Activated T-cell treated with anti-CD3 and anti-CD28 coated beads, Interleukin-2, amount 50 U/mL, for 72 hours (primary cell): ENCODE measurements around the gene TEX50. TPM values are rescaled to one million over a fixed set of nuclear protein-coding genes. Genes with fewer than 3 reads are reported as not detected.
"Not testable (repeated sequence)": the region's sequence is repeated elsewhere in the genome, so short reads cannot be mapped to it uniquely, and the experiment has no call there.

Experiments
- ATAC-seq, 2 donors: fragments of 150-1000 bp; cut with Tn5 transposase; replicated peaks in 1 of 2; 2 replicates each; pipeline ENCODE4 v1.10.0; 2021; ENCODE audit warnings: moderate library complexity in 2 of 2, mild to moderate bottlenecking in 1 of 2
- DNase-seq, 2 donors: peaks; one replicate each; pipeline ENCODE4 v3.0.0; 2021 to 2022; ENCODE audit warnings: mixed read lengths in 1 of 2
- H3K27ac Mint-ChIP-seq: one replicate; pipeline ENCODE4 v1.8.0; 2022; ENCODE audit warnings: mild to moderate bottlenecking, moderate library complexity, mixed read lengths
- H3K27me3 Mint-ChIP-seq: one replicate; pipeline ENCODE4 v1.8.0; 2022; ENCODE audit warnings: low read depth, mixed read lengths
- H3K36me3 Mint-ChIP-seq, 2 donors: one replicate each; pipeline ENCODE4 v1.8.0; 2022; ENCODE audit warnings: mixed read lengths in 2 of 2, mild to moderate bottlenecking in 1 of 2; ENCODE audit not compliant: insufficient read depth in 2 of 2
- H3K4me1 Mint-ChIP-seq: one replicate; pipeline ENCODE4 v1.8.0; 2022; ENCODE audit warnings: low read depth, mixed read lengths
- H3K4me3 Mint-ChIP-seq, 2 donors: one replicate each; pipeline ENCODE4 v1.8.0; 2022; ENCODE audit warnings: mild to moderate bottlenecking in 2 of 2, mixed read lengths in 2 of 2, moderate library complexity in 2 of 2
- H3K9me3 Mint-ChIP-seq, 2 donors: one replicate each; pipeline ENCODE4 v1.8.0; 2022; ENCODE audit warnings: mixed read lengths in 2 of 2
- total RNA-seq, 2 donors: library from RNA; stranded (reverse); gene quantifications; one replicate each; pipeline ENCODE4 v1.2.3, GENCODE V29; 2022

The TEX50 gene
- total RNA-seq, result not detected

- no peak for DNase-seq
- Mint-ChIP-seq H3K36me3 (peaks cover 2 to 4% of the 10 kb centered on the region in 2 donors), H3K4me3 (no peak within 1 kb of the TSS), H3K27me3 (peaks cover 13% of the 10 kb centered on the region), H3K9me3 (peaks cover 0 to 5% of the 10 kb centered on the region in 2 donors), H3K4me1 (no peaks in the 10 kb centered on the region), H3K27ac (no peak within 1 kb of the TSS)
- no peak for ATAC-seq
Measured at GRCh38 chr1:173635116-173635515, at the start of gene TEX50. Gene TEX50, plus strand, starts transcription at chr1:173635338. Its CDS starts 184 bp downstream, at chr1:173635522.

DNA sequence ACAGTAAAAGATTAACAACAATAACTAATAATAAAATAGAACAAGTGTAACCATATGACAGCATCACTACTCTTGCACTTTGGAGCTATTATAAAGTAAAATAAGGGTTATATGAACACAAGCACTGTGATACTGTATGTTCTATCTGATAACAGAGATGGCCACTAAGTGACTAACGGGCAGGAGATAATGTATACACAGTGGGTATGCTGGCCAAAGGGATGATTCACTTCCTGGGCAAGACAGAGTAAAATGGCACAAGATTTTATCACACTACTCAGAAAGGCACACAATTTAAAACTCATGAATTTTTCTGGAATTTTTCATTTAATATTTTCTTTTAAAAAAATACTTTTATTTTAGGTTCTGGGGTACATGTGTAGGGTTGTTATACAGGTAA is 44.6 kb upstream of the TEX50 start:
- DNase-seq, result no peak
- ATAC-seq, result no peak
- no peaks in the 10 kb centered on the region for H3K27me3 Mint-ChIP-seq
- H3K9me3 Mint-ChIP-seq, result no peaks in the 10 kb centered on the region
- no peaks in the 10 kb centered on the region for H3K36me3 Mint-ChIP-seq
- H3K4me3 Mint-ChIP-seq, result no peak overlapping the region
- H3K4me1 Mint-ChIP-seq, result no peaks in the 10 kb centered on the region
- no peak overlapping the region for H3K27ac Mint-ChIP-seq

DNA sequence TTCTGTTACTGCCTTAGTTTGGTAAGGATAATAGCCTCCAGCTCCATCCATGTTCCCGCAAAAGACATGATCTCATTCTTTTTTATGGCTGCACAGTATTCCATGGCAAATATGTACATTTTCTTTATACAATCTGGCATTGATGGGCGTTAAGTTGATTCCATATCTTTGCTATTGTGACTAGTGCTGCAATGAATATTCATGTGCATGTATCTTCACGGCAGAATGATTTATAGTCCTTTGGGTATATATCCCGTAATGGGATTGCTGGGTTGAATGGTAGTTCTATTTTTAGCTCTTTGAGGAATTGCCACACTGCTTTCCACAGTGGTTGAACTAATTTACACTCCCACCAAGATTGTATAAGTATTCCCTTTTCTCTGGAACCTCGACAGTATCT is 44.0 kb upstream of the TEX50 start:
- not testable (repeated sequence) for H3K36me3 Mint-ChIP-seq, H3K27me3 Mint-ChIP-seq, H3K4me3 Mint-ChIP-seq, H3K9me3 Mint-ChIP-seq, H3K4me1 Mint-ChIP-seq, H3K27ac Mint-ChIP-seq, DNase-seq, ATAC-seq

DNA sequence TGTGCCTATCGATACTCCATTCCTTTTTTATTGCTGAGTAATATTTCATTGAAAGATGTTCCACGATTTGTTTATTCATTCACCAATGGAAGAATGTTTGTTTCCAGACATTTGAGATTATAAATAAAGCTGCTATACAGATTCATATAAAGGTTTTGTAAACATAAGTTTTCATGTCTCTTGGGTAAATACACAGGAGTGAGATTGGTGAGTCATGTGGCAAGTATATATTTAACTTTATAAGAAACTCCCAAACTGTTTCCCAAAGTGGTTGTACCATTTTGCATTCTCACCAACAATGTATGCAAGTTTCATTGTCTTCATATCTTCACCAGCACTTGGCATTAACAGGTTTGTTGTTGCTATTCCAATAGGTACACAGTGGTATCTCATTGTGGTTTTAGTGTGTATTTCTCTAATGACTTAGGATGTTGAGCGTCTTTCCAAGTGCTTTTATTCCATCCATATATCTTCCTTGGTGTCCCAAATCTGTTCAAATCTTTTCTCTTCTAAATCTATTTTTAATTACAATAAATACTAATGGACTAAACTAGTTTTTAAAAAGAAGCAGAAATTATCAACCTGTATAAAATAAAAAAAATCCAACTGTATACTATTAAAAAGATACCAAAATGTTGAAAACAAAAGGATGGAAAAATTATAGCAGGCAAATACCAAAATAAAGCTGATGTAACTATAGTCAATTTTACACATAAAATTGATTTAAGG is 38.9 kb upstream of the TEX50 start:
- H3K4me3 Mint-ChIP-seq, result no peak overlapping the region
- no peak overlapping the region for H3K27ac Mint-ChIP-seq
- no peaks in the 10 kb centered on the region for H3K4me1 Mint-ChIP-seq
- H3K27me3 Mint-ChIP-seq, result no peaks in the 10 kb centered on the region
- DNase-seq, result no peak
- H3K36me3 Mint-ChIP-seq, result no peaks in the 10 kb centered on the region
- no peak for ATAC-seq
- H3K9me3 Mint-ChIP-seq, result no peaks in the 10 kb centered on the region

DNA sequence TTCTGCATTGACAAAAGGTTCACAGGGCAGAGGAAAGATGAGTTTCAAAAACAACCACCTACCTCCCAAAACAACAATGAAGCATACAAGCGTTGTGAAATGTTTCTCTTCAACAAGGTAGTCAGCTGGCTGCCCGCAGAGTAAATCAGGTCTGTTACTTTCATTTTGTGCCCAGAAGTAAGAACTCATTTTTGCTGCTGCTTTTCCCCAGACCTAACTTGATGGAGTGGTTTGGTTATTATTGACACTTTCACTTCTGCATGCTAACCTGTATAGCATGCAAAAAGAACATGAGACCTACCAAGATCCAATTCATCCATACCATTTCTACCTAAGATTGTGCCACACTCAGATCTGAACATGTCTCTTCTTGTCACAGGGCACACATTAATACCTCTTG is 33.5 kb upstream of the TEX50 start:
- no peaks in the 10 kb centered on the region for H3K4me1 Mint-ChIP-seq
- ATAC-seq (no peak), DNase-seq (no peak)
- H3K36me3 Mint-ChIP-seq, result peaks cover 0 to 2% of the 10 kb centered on the region in 2 donors
- H3K9me3 Mint-ChIP-seq, result no peaks in the 10 kb centered on the region
- H3K4me3 Mint-ChIP-seq, result peak overlapping the region in 1 of 2 donors; percentile 14
- peaks cover 5% of the 10 kb centered on the region for H3K27me3 Mint-ChIP-seq
- no peak overlapping the region for H3K27ac Mint-ChIP-seq

GRCh38 chr1:173603056-173603591 is 32.0 kb upstream of the TEX50 start, which contains the start of gene SLC9C2:
Gene SLC9C2, minus strand, starts transcription at chr1:173603072. Its CDS starts 1,296 bp downstream, at chr1:173601776.
- Mint-ChIP-seq H3K4me1 (no peaks in the 10 kb centered on the region), H3K9me3 (no peaks in the 10 kb centered on the region), H3K36me3 (peaks cover 0 to 2% of the 10 kb centered on the region in 2 donors), H3K4me3 (no peak within 1 kb of the TSS), H3K27ac (no peak within 1 kb of the TSS), H3K27me3 (peaks cover 5% of the 10 kb centered on the region)
- no peak for ATAC-seq
- no peak for DNase-seq

GRCh38 chr1:173608503-173609216 is 26.5 kb upstream of the TEX50 start:
- H3K27ac Mint-ChIP-seq, result no peak overlapping the region
- peaks cover 5% of the 10 kb centered on the region for H3K27me3 Mint-ChIP-seq
- ATAC-seq (no peak), DNase-seq (no peak)
- no peak overlapping the region for H3K4me3 Mint-ChIP-seq
- H3K4me1 Mint-ChIP-seq, result no peaks in the 10 kb centered on the region
- peaks cover 0 to 2% of the 10 kb centered on the region in 2 donors for H3K9me3 Mint-ChIP-seq
- H3K36me3 Mint-ChIP-seq, result peaks cover 2% of the 10 kb centered on the region in 2 donors

DNA sequence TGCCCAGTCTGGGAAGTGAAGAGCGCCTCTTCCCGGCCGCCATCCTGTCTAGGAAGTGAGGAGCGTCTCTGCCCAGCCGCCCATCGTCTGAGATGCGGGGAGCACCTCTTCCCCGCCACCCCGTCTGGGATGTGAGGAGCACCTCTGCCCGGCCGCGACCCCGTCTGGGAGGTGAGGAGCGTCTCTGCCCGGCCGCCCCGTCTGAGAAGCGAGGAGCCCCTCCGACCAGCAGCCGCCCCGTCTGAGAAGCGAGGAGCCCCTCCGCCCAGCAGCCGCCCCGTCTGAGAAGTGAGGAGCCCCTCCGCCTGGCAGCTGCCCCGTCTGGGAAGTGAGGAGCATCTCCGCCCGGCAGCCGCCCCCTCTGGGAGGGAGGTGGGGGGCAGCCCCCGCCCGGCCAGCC is 22.1 kb upstream of the TEX50 start:
- H3K4me3 Mint-ChIP-seq, ATAC-seq, H3K4me1 Mint-ChIP-seq, DNase-seq, H3K9me3 Mint-ChIP-seq, H3K27me3 Mint-ChIP-seq, H3K27ac Mint-ChIP-seq, H3K36me3 Mint-ChIP-seq: not testable (repeated sequence)

DNA sequence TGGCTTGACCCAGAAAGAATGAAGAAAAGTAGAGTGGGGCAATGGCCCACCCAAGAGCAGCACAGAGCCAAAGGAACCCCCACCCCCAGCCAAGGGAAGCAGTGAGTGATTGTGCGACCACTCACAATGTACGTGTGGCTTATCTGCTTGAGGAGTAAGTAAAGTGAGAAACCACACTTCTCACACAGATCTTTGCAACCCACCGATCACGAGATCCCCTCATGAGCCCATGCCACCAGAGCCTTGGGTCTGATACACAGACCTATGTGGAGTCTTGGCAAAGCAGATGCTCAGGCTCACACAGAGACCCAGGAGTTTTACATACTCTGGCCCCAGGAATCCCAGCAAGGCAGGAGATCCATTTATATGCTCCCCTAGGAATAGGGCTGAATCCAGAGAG is 18.3 kb upstream of the TEX50 start:
- Mint-ChIP-seq H3K4me1 (no peaks in the 10 kb centered on the region), H3K27ac (no peak overlapping the region), H3K9me3 (peaks cover 14 to 20% of the 10 kb centered on the region in 2 donors), H3K4me3 (no peak overlapping the region), H3K36me3 (peaks cover 9 to 16% of the 10 kb centered on the region in 2 donors), H3K27me3 (peaks cover 9% of the 10 kb centered on the region)
- ATAC-seq, result no peak
- DNase-seq, result no peak

DNA sequence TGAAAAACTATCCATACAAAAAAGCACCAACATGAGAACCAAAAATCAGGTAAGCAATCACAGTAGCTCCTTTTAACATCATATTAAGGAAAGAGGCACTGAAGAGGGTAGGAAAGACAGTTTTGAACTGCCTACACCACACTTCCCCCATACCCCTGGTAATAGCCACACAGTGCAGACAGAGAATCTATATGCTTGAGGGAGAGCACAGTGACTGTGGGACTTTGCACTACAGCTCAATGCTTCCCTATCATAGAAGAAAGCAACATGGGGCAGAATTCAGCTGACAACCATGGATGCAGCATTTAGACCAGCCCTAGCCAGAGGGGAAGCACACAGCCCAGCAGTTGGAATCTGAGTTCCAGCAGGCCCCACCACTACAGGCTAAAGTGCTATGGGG is 7.9 kb upstream of the TEX50 start:
- H3K4me1 Mint-ChIP-seq, result no peaks in the 10 kb centered on the region
- no peak overlapping the region for H3K27ac Mint-ChIP-seq
- DNase-seq (no peak), ATAC-seq (no peak)
- peaks cover 2% of the 10 kb centered on the region for H3K27me3 Mint-ChIP-seq
- H3K36me3 Mint-ChIP-seq, result peaks cover 0 to 3% of the 10 kb centered on the region in 2 donors
- H3K4me3 Mint-ChIP-seq, result no peak overlapping the region
- peaks cover 0 to 3% of the 10 kb centered on the region in 2 donors for H3K9me3 Mint-ChIP-seq

DNA sequence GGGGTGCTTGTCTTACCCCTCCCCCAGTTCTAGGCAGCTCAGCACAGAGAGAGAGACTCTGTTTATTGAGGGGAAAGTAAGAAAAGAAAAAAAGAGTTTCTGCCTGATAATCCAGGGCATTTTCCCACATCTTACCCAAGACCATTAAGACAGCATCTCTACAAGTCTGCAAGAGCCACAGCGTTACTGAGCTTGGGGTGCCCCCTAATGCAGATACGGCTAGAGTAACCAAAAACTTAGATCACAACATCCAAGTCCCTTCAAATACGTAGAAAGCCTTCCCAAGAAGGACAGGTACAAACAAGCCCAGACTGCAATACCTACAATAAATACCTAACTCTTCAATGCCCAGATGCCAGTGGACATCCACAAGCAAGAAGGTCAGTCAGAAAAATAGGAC is 6.2 kb upstream of the TEX50 start:
- no peaks in the 10 kb centered on the region for H3K4me1 Mint-ChIP-seq
- peaks cover 7% of the 10 kb centered on the region for H3K27me3 Mint-ChIP-seq
- no peaks in the 10 kb centered on the region for H3K9me3 Mint-ChIP-seq
- no peak for ATAC-seq
- H3K4me3 Mint-ChIP-seq, result no peak overlapping the region
- no peak for DNase-seq
- H3K27ac Mint-ChIP-seq, result no peak overlapping the region
- H3K36me3 Mint-ChIP-seq, result no peaks in the 10 kb centered on the region

GRCh38 chr1:173637236-173638042 is 2.3 kb downstream of the TEX50 start:
- H3K27ac Mint-ChIP-seq, H3K4me1 Mint-ChIP-seq, H3K36me3 Mint-ChIP-seq, H3K4me3 Mint-ChIP-seq, ATAC-seq, H3K27me3 Mint-ChIP-seq, H3K9me3 Mint-ChIP-seq, DNase-seq: not testable (repeated sequence)
